CD4-positive, CD25-positive, alpha-beta regulatory T cell (primary cell): ENCODE measurements around the gene PRPF40B. TPM values are rescaled to one million over a fixed set of nuclear protein-coding genes. Genes with fewer than 3 reads are reported as not detected.

Source experiments
- ATAC-seq, 2 donors: fragments of 150-1000 bp; cut with Tn5 transposase; one replicate each; pipeline ENCODE4 v1.10.0; 2021; ENCODE audit warnings: low read depth in 2 of 2, moderate number of reproducible peaks in 2 of 2, moderate library complexity in 1 of 2
- DNase-seq, 3 donors: peaks; one replicate each; pipeline versions ENCODE4 v3.0.0 to v3.0.0-alpha.2; 2012 to 2022; ENCODE audit warnings: mixed read lengths in 1 of 3
- H3K27ac ChIP-seq: one replicate; pipeline ENCODE4 v1.7.0; 2013; ENCODE audit warnings: mild to moderate bottlenecking, low read length; ENCODE audit not compliant: insufficient read depth, poor library complexity, severe bottlenecking
- H3K27me3 ChIP-seq: one replicate; pipeline ENCODE4 v1.7.0; 2013; ENCODE audit warnings: low read length; ENCODE audit not compliant: control insufficient read depth, insufficient read depth
- H3K36me3 ChIP-seq: one replicate; pipeline ENCODE4 v1.7.0; 2013; ENCODE audit warnings: mild to moderate bottlenecking, low read length, moderate library complexity; ENCODE audit not compliant: control insufficient read depth, insufficient read depth
- H3K4me1 ChIP-seq: 2 replicates; pipeline ENCODE4 v1.7.0; 2013; ENCODE audit warnings: mild to moderate bottlenecking, low read length; ENCODE audit not compliant: insufficient read depth, control insufficient read depth, poor library complexity, severe bottlenecking
- H3K4me3 ChIP-seq: one replicate; pipeline ENCODE4 v1.7.0; 2013; ENCODE audit warnings: low read depth, mild to moderate bottlenecking, low read length, moderate library complexity
- H3K9me3 ChIP-seq, 2 experiments: 1 replicate in 1 of 2; 2 replicates in 1 of 2; pipeline ENCODE4 v1.7.0; 2013; ENCODE audit warnings: low read length in 2 of 2, mild to moderate bottlenecking in 1 of 2, moderate library complexity in 1 of 2; ENCODE audit not compliant: control insufficient read depth in 2 of 2
- H3K27ac Mint-ChIP-seq, 3 donors: one replicate each; pipeline ENCODE4 v1.8.0; 2020 to 2022; ENCODE audit warnings: mild to moderate bottlenecking in 3 of 3, mixed read lengths in 3 of 3, moderate library complexity in 2 of 3
- H3K27me3 Mint-ChIP-seq: one replicate; pipeline ENCODE4 v1.8.0; 2022; ENCODE audit warnings: mild to moderate bottlenecking, mixed read lengths
- H3K36me3 Mint-ChIP-seq: one replicate; pipeline ENCODE4 v1.8.0; 2020; ENCODE audit warnings: mixed read lengths
- H3K4me1 Mint-ChIP-seq, 4 donors: one replicate each; pipeline ENCODE4 v1.8.0; 2020 to 2022; ENCODE audit warnings: mixed read lengths in 4 of 4, mild to moderate bottlenecking in 1 of 4
- H3K4me3 Mint-ChIP-seq, 4 donors: one replicate each; pipeline ENCODE4 v1.8.0; 2020 to 2022; ENCODE audit warnings: mild to moderate bottlenecking in 4 of 4, mixed read lengths in 4 of 4, moderate library complexity in 3 of 4
- H3K9me3 Mint-ChIP-seq, 7 donors: one replicate each; pipeline ENCODE4 v1.8.0; 2020 to 2022; ENCODE audit warnings: mixed read lengths in 7 of 7, mild to moderate bottlenecking in 3 of 7, moderate library complexity in 2 of 7
- polyA plus RNA-seq, 4 donors: library from polyadenylated mRNA; unstranded; fragments of 300-500 nt; fragmentation: Illumina TruSeq; gene quantifications; one replicate each; pipeline ENCODE4 v1.2.3, GENCODE V29; 2021
- total RNA-seq: library from RNA; stranded (reverse); gene quantifications from one replicate; pipeline ENCODE4 v1.2.3, GENCODE V29; 2022

PRPF40B gene
- total and polyA plus RNA-seq, 5 donors from 2014 or later, result 0.78 to 6.3 (median 2.0) TPM

DNA sequence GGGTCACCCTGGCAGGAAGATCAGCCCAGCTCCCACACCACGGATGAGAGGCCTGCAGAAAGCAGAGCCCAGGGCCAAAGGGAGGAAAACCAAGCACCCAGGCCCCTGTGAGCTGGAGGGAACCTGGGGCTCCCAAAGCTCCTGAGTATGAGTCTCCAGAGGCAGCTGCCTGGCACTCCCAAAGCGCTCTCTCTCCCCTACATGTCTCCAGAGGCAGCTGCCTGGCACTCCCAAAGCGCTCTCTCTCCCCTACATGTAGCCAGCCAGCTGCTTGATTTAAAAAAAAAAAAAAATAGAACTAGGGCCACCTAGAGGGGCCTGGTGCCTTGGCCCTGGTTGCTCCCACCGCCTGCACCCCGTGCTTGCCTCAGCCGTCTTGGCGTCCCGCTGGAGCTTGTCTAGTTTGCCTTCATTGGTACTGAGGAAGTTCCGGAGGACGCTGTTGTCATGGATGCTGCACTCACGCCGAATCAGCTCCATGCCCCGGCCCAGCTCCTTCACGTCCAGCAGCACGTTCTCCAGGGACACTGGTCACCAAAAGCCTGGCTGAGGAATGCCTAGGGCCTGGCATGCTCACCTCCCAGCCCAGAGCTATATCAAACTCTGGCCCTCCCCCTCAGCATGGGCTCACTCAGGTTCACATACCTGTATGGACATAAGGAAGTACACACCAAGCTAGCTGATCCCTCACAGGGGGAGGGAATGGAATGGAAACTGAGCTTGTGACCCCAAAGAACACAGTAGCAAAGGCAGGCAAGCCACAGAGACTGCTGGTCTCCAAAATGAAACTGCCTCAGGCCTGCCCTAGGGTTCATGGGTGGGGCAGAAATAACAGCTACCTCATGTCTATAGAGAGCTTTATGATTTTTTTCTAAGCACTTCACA lies 24.7 kb downstream of the PRPF40B start:
- H3K9me3 ChIP-seq, result no peaks in the 10 kb centered on the region
- no peak for ATAC-seq
- H3K9me3 Mint-ChIP-seq, result no peaks in the 10 kb centered on the region
- peaks cover 32% of the 10 kb centered on the region for H3K36me3 Mint-ChIP-seq
- H3K4me1 ChIP-seq, result peaks cover 22% of the 10 kb centered on the region
- H3K4me3 ChIP-seq, result no peak overlapping the region
- H3K27ac Mint-ChIP-seq, result peak overlapping the region; percentile 80 to 96 (median 81)
- peak in 1 of 3 donors; percentile 62 for DNase-seq
- H3K27me3 ChIP-seq, result no peaks in the 10 kb centered on the region
- peaks cover 4 to 52% (median 20%) of the 10 kb centered on the region in 4 donors for H3K4me1 Mint-ChIP-seq
- peaks cover 50% of the 10 kb centered on the region for H3K36me3 ChIP-seq
- H3K27me3 Mint-ChIP-seq, result no peaks in the 10 kb centered on the region
- H3K4me3 Mint-ChIP-seq, result peak overlapping the region in 1 of 4 donors; percentile 15
- no peak overlapping the region for H3K27ac ChIP-seq

DNA sequence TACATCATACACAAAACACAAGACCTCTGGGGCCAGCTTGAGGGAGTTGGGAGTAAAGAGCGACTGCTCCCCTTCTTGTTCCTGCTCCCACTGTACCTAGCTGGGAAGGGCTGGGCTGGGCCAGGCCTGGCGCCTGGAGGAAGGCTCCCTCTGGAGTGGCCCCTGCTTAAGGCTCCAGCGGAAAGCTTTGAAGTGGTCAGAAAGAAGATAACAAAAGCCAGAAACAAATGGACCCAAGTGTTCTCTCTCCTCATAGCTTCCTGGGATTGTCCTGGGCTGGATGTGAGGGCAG lies 25.3 kb downstream of the PRPF40B start:
- H3K36me3 ChIP-seq, result peaks cover 56% of the 10 kb centered on the region
- no peak for ATAC-seq

DNA sequence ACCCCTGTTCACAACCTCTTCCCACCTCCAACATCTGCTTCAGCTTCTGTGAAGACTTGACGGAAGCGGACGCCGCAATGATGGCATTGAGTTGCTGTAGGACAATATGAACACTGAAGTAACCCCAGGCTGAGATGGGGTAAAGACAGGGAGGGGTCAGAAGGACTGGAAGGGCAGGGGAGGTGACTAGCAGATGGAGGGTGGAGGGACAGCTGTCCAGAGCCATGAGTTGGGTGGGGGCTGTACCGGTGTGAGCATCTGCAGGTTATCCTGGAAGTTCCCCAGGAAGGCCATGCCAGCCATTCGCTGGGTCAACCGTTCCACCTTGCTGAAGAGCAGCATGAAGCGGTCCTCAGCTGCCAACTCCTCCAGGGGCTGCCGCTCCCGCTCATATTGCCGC lies 26.1 kb downstream of the PRPF40B start:
- Histone ChIP-seq H3K4me1 (peaks cover 19% of the 10 kb centered on the region), H3K4me3 (no peak overlapping the region), H3K36me3 (peaks cover 64% of the 10 kb centered on the region), H3K27me3 (no peaks in the 10 kb centered on the region), H3K27ac (no peak overlapping the region), H3K9me3 (no peaks in the 10 kb centered on the region)
- Mint-ChIP-seq H3K4me3 (no peak overlapping the region), H3K36me3 (peaks cover 39% of the 10 kb centered on the region), H3K4me1 (peaks cover 3 to 47% (median 16%) of the 10 kb centered on the region in 4 donors), H3K9me3 (no peaks in the 10 kb centered on the region), H3K27me3 (no peaks in the 10 kb centered on the region), H3K27ac (peak overlapping the region; percentile 52 to 83 (median 81))
- DNase-seq, result no peak
- no peak for ATAC-seq

More for the DNA sequence above, 25.3 kb downstream of the PRPF40B start:
- Histone ChIP-seq H3K4me3 (no peak overlapping the region), H3K9me3 (no peaks in the 10 kb centered on the region), H3K4me1 (peaks cover 22% of the 10 kb centered on the region), H3K27me3 (no peaks in the 10 kb centered on the region), H3K27ac (no peak overlapping the region)
- no peak for DNase-seq
- peaks cover 34% of the 10 kb centered on the region for H3K36me3 Mint-ChIP-seq
- H3K4me3 Mint-ChIP-seq, result no peak overlapping the region
- peak overlapping the region; percentile 80 to 96 (median 81) for H3K27ac Mint-ChIP-seq
- H3K9me3 Mint-ChIP-seq, result no peaks in the 10 kb centered on the region
- no peaks in the 10 kb centered on the region for H3K27me3 Mint-ChIP-seq
- H3K4me1 Mint-ChIP-seq, result peaks cover 4 to 49% (median 18%) of the 10 kb centered on the region in 4 donors

DNA sequence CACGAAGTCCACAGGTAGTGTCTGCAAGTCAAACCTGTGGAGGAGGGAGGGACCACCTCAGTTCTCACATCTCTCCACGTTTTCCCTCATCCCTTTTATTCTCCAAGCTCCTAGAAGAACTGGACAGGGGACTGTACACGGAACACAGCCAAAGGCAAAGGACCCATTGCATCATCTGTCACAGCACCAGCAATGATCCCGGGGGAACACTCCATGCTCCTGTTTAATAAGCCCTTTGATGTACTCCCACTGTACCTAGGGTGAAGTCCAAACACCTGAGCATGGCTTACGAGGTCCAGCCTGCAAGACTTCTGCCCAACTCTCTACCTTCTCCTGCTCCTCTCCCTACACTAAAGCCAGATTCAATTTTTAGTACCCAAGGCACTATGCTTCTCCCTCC lies 26.5 kb downstream of the PRPF40B start:
- H3K27me3 Mint-ChIP-seq, result no peaks in the 10 kb centered on the region
- peaks cover 43% of the 10 kb centered on the region for H3K36me3 Mint-ChIP-seq
- H3K4me3 ChIP-seq, result no peak overlapping the region
- peaks cover 68% of the 10 kb centered on the region for H3K36me3 ChIP-seq
- H3K4me1 Mint-ChIP-seq, result peaks cover 0 to 43% (median 11%) of the 10 kb centered on the region in 4 donors
- no peaks in the 10 kb centered on the region for H3K9me3 Mint-ChIP-seq
- H3K4me1 ChIP-seq, result peaks cover 15% of the 10 kb centered on the region
- H3K27ac Mint-ChIP-seq, result peak overlapping the region in 2 of 3 donors; percentile 52 to 77
- DNase-seq (no peak), ATAC-seq (no peak)
- no peak overlapping the region for H3K4me3 Mint-ChIP-seq
- no peak overlapping the region for H3K27ac ChIP-seq
- H3K9me3 ChIP-seq, result no peaks in the 10 kb centered on the region
- no peaks in the 10 kb centered on the region for H3K27me3 ChIP-seq

DNA sequence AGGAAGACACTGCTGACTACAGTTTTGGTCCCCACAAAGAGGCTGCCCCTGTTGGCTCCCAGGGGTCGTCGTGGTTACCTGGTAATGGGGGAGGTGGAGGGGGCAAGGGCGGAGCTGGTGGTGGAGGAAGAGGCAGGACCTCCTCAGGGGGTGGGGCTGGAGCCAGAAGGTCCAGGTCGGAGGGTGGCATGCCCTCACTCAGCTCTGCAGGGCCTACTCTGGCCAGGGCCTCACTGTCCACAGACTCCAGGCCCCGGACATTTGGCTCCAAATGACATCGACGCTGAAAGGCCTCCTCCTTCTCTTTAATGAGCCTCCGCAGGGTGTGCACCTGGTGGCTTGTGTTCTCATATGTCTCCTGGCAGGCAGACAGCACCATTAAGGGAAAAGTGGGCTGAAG lies 28.5 kb downstream of the PRPF40B start:
- Mint-ChIP-seq H3K4me1 (peaks cover 0 to 42% (median 15%) of the 10 kb centered on the region in 4 donors), H3K4me3 (no peak overlapping the region), H3K27ac (no peak overlapping the region), H3K9me3 (no peaks in the 10 kb centered on the region), H3K36me3 (peaks cover 46% of the 10 kb centered on the region), H3K27me3 (no peaks in the 10 kb centered on the region)
- Histone ChIP-seq H3K36me3 (peaks cover 76% of the 10 kb centered on the region), H3K27me3 (no peaks in the 10 kb centered on the region), H3K4me3 (no peak overlapping the region), H3K9me3 (no peaks in the 10 kb centered on the region), H3K27ac (no peak overlapping the region), H3K4me1 (peaks cover 8% of the 10 kb centered on the region)
- DNase-seq, result no peak
- ATAC-seq, result no peak

DNA sequence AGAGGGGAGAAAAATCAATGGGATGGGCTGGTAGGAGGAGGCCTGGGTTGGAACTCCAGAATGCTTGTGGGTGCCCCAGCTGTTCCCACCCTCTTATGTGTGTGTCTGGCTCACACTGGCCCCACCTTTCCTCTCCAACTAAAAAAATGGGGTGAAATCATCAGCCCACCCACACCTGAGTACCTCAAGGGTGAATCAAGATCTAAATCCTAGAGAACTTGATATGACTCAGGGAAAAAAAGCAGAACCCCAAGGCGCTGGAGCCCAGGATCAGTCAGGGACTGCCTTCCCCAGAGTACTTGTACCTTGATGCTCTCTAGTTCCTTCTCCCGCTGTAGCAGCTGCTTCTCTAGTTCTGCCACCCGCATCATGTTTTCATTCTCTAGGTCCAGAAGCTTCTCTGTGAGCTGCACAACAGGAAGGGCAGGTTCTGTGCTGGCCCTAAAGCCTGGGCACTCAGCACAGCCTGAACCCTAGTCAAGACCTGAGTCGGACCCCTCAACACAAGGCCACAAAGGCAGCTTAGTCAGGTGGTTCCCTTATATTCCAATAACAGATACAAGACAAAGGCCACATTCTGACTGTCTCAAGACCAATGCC lies 29.7 kb downstream of the PRPF40B start:
- peaks cover 79% of the 10 kb centered on the region for H3K36me3 ChIP-seq
- H3K27me3 Mint-ChIP-seq, result no peaks in the 10 kb centered on the region
- no peak overlapping the region for H3K27ac ChIP-seq
- peaks cover 0 to 37% (median 15%) of the 10 kb centered on the region in 4 donors for H3K4me1 Mint-ChIP-seq
- no peak for ATAC-seq
- no peak for DNase-seq
- H3K9me3 Mint-ChIP-seq, result peaks cover 0 to 2% (median 0%) of the 10 kb centered on the region in 7 donors
- peak overlapping the region in 2 of 3 donors; percentile 44 to 78 for H3K27ac Mint-ChIP-seq
- peaks cover 8% of the 10 kb centered on the region for H3K4me1 ChIP-seq
- peaks cover 55% of the 10 kb centered on the region for H3K36me3 Mint-ChIP-seq
- H3K9me3 ChIP-seq, result no peaks in the 10 kb centered on the region
- no peak overlapping the region for H3K4me3 ChIP-seq
- no peak overlapping the region for H3K4me3 Mint-ChIP-seq
- no peaks in the 10 kb centered on the region for H3K27me3 ChIP-seq

DNA sequence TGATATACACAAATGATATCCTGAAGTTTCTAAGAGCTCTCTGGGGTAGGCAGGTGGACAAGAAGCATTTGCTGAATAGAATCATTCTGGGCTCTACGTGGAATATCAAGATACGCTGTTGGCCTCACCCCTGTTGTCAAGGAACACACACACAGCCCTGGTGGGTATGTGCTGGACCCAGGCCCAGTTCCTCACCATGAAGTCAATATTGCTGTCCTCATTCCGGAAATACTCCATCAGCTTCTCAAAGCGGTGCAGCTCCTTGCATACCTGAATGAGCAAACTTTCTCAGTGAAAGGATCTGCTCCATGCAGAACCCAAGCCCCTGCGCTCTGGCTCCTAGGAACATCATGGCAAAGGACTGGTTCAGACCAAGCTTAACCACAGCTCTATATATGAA lies 31.4 kb downstream of the PRPF40B start:
- peak overlapping the region in 1 of 3 donors; percentile 47 for H3K27ac Mint-ChIP-seq
- H3K9me3 Mint-ChIP-seq, result peaks cover 0 to 2% (median 0%) of the 10 kb centered on the region in 7 donors
- peaks cover 67% of the 10 kb centered on the region for H3K36me3 ChIP-seq

More for the DNA sequence above, 31.4 kb downstream of the PRPF40B start:
- Mint-ChIP-seq H3K36me3 (peaks cover 58% of the 10 kb centered on the region), H3K27me3 (no peaks in the 10 kb centered on the region), H3K4me1 (peaks cover 0 to 30% (median 9%) of the 10 kb centered on the region in 4 donors), H3K4me3 (no peak overlapping the region)
- H3K4me1 ChIP-seq, result no peaks in the 10 kb centered on the region
- DNase-seq (no peak), ATAC-seq (no peak)
- H3K27ac ChIP-seq, result no peak overlapping the region
- no peak overlapping the region for H3K4me3 ChIP-seq
- H3K27me3 ChIP-seq, result no peaks in the 10 kb centered on the region
- H3K9me3 ChIP-seq, result no peaks in the 10 kb centered on the region
